NOMO-1 treated with DMSO at 0.1 percent for 48 hours (cell line): ENCODE results near the gene SLC15A2.
A peak's percentile ranks its signal among the peaks of the same experiment; 100 is the strongest.

Experiments
- DNase-seq: peaks from one replicate; lab custom pipeline; 2025; ENCODE audit not compliant: unreplicated experiment; lab: John Stamatoyannopoulos, UW

Gene SLC15A2

DNA sequence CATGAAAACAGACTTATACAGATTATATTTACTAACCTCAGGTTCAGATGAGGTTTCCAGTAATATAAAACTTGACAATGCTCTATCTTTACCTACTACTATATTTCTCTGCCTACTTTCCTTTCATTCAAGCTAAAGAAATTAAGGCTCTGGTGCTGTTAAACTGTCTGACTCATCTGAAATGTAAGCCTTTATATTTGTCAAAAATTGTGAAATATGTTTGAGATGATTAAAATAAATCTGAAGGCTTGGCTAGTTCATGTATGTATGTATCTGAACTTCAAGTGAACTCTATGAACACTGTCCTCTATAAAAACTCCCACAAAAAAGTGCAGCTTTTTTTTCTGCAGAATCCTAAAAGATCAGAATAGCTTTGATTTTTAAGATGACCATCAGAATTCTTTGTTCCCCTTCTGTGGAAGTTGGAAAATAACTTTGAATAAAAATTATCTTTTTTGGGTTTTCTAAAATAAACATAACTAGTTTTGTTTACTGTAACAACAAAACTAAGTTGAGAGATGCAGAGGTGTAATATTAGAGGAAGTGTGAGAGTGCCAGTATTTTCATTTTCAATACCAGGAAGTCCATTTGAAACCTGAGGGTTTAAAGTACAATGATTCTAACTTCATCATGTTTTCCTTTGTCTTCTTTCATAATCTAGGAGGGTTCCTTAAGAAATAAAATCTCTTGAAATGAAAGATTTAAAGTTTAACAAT lies 85.7 kb downstream of the SLC15A2 start:
- peak; percentile 54 for DNase-seq

- no peak for DNase-seq
Measured at GRCh38 chr3:121980450-121980796, 86.2 kb downstream of the SLC15A2 start.

- no peak for DNase-seq
Measured at GRCh38 chr3:121981473-121981872, 87.3 kb downstream of the SLC15A2 start.

DNA sequence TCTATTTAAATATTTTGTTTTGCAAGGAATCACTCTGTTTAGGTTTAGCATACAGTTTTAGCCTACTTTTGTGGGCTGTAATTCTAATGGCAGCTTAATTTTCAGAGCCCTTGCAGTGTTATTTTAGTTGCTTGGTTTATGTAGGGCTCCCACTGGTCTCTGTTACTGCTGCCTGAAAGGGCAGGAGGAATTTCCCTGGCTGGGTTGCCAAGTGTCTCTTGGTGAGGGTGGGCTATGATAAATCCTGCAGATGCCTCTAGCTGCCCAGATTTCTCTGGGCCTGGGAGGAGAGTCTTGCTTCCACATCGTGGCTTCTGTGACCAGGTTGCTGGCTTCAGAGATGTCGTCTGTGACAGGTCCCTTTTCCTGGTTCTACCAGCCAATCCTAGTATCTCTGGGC lies 91.6 kb downstream of the SLC15A2 start:
- DNase-seq: no peak

DNA sequence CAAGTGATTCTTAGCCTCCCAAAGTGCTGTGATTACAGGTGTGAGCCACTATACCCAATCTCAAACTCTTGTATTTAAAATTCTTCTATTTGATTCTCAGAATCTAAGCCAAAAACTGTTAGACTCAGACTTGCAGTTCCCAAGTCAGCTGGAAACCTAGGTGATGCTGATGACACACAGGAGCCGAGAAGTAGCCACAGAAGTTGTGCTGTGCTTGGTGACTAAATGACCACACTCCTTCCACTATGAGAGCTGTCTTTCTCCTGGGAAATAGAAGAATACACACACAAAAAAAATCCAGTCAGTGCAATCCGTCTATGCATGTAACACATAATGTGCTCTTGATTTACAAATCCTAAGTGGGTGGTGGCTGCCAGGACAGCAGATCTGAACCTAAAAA lies 93.9 kb downstream of the SLC15A2 start:
- no peak for DNase-seq

DNA sequence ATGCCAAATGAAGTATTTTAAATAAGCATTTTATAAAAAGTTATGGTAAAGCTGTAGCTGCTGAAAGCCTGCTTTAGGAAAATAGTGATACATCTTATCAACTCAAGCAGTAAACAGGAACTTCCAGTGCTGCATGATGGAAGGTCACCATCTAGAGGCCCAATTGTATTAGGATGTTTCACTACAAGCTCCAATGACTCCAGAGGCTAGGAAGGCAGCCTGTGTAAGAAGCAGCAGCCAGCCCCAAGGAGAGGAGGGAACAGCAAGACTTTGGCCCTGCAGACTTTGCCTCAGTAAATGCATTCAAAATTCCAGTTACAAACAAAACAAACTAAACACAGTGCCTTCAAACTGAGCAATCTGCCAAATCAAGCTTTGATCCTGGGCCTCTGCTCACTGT lies 95.7 kb downstream of the SLC15A2 start:
- DNase-seq: peak; percentile 2

GRCh38 chr3:121992601-121993560 lies 98.7 kb downstream of the SLC15A2 start:
- DNase-seq: no peak
